Neutrophil (primary cell): ENCODE data around the gene CYP26B1.

Experiments
- H3K27ac ChIP-seq: fragments of 200-600 bp; sonication (generic); 2 replicates; pipeline ENCODE4 v1.5.1; 2016; ENCODE audit warnings: mild to moderate bottlenecking, moderate library complexity
- H3K27me3 ChIP-seq: fragments of 200-600 bp; sonication (generic); 2 replicates; pipeline ENCODE4 v1.6.0; 2016; ENCODE audit warnings: mild to moderate bottlenecking
- H3K36me3 ChIP-seq: fragments of 200-600 bp; sonication (generic); 2 replicates; pipeline ENCODE4 v1.5.1; 2017
- H3K4me1 ChIP-seq, 2 experiments: fragments of 200-600 bp in 1 of 2; sonication (generic) in 1 of 2; 1 replicate in 1 of 2; 2 replicates in 1 of 2; pipeline versions ENCODE4 v1.5.1 to v1.6.1; 2013 to 2016; ENCODE audit warnings: low read depth in 1 of 2, low read length in 1 of 2, mild to moderate bottlenecking in 1 of 2, moderate library complexity in 1 of 2; ENCODE audit not compliant: control insufficient read depth in 1 of 2, insufficient read depth in 1 of 2
- H3K4me3 ChIP-seq, 2 experiments: fragments of 200-600 bp in 1 of 2; sonication (generic) in 1 of 2; 1 replicate in 1 of 2; 2 replicates in 1 of 2; pipeline ENCODE4 v1.5.1; 2013 to 2016; ENCODE audit warnings: low read depth in 1 of 2, low read length in 1 of 2, mild to moderate bottlenecking in 1 of 2, moderate library complexity in 1 of 2
- H3K9me3 ChIP-seq: fragments of 200-600 bp; sonication (generic); 2 replicates; pipeline ENCODE4 v1.5.1; 2016
- TF ChIP-seq, protein P1 (sequence below): fragments of 200-600 bp; sonication (generic); IDR thresholded peaks from 2 replicates; pipeline ENCODE4 v1.5.1; 2016; ENCODE audit warnings: antibody characterized with exemption

CYP26B1 gene

GRCh38 chr2:72162574-72162973 is 14.9 kb upstream of the CYP26B1 start:
- TF ChIP-seq, protein P1, sequence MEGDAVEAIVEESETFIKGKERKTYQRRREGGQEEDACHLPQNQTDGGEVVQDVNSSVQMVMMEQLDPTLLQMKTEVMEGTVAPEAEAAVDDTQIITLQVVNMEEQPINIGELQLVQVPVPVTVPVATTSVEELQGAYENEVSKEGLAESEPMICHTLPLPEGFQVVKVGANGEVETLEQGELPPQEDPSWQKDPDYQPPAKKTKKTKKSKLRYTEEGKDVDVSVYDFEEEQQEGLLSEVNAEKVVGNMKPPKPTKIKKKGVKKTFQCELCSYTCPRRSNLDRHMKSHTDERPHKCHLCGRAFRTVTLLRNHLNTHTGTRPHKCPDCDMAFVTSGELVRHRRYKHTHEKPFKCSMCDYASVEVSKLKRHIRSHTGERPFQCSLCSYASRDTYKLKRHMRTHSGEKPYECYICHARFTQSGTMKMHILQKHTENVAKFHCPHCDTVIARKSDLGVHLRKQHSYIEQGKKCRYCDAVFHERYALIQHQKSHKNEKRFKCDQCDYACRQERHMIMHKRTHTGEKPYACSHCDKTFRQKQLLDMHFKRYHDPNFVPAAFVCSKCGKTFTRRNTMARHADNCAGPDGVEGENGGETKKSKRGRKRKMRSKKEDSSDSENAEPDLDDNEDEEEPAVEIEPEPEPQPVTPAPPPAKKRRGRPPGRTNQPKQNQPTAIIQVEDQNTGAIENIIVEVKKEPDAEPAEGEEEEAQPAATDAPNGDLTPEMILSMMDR: no peak
- peaks cover 0 to 3% of the 10 kb centered on the region in 2 experiments for H3K4me1 ChIP-seq
- H3K4me3 ChIP-seq: no peak overlapping the region
- no peak overlapping the region for H3K27ac ChIP-seq
- no peaks in the 10 kb centered on the region for H3K36me3 ChIP-seq
- peaks cover 49% of the 10 kb centered on the region for H3K27me3 ChIP-seq
- H3K9me3 ChIP-seq: no peaks in the 10 kb centered on the region

- Histone ChIP-seq H3K36me3 (no peaks in the 10 kb centered on the region), H3K27ac (no peak overlapping the region), H3K9me3 (no peaks in the 10 kb centered on the region), H3K27me3 (peaks cover 77% of the 10 kb centered on the region), H3K4me3 (no peak overlapping the region), H3K4me1 (no peaks in the 10 kb centered on the region)
- TF ChIP-seq, protein P1: no peak
These were observed 11.7 kb upstream of the CYP26B1 start for GRCh38 chr2:72159211-72159993.

DNA sequence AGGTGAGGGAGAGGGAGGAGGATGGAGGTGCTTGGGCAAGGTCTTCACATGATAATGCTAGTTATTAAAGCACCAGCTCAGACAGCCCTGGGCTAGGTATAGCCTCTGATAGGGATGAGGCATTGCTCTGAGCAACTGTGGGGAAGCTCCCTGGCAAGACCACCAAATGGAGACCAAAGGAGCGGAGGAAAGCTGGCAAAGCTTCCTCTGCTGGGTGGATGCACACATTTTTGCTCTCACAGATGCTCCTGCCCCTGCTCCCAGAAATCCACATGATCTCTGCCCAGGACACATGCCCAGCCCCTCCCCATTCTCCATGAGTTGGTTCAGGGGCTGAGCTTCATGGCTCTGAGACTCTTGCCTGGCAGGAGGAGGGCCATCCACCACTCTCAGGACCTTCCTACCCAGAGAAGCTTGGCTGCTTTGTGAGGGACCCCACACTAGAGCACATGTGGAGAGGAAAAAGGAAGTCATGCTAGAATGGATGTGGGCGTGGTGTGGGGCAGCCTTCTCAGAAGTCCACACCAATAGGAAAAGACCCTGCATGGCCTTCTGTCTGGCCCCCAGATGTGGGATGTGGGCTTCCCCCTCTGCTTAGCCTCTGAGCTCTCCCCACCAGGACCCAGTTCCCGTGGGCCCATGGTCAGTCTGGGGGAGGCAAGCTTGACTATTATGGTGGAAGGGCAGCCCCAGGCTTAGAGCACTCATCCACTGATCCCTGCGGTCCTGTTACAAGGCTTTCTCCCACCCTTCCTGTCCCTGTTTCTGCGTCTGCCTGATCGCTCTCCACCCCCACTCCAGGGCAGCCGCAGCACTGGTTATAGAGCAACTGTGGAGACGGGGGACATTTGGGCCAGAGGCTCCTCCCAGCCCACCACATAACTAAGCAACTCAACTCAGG is 10.5 kb upstream of the CYP26B1 start:
- no peak overlapping the region for H3K4me3 ChIP-seq
- peaks cover 79% of the 10 kb centered on the region for H3K27me3 ChIP-seq
- H3K36me3 ChIP-seq: no peaks in the 10 kb centered on the region
- no peaks in the 10 kb centered on the region for H3K9me3 ChIP-seq
- H3K27ac ChIP-seq: no peak overlapping the region
- no peaks in the 10 kb centered on the region for H3K4me1 ChIP-seq
- TF ChIP-seq, protein P1: no peak

- peaks cover 79% of the 10 kb centered on the region for H3K27me3 ChIP-seq
- H3K4me1 ChIP-seq: no peaks in the 10 kb centered on the region
- no peaks in the 10 kb centered on the region for H3K36me3 ChIP-seq
- no peak overlapping the region for H3K27ac ChIP-seq
- H3K4me3 ChIP-seq: no peak overlapping the region
- no peaks in the 10 kb centered on the region for H3K9me3 ChIP-seq
- TF ChIP-seq, protein P1: no peak
These were observed 9.2 kb upstream of the CYP26B1 start for GRCh38 chr2:72156872-72157271.

GRCh38 chr2:72155737-72156136 is 8.1 kb upstream of the CYP26B1 start:
- TF ChIP-seq, protein P1: no peak
- Histone ChIP-seq H3K27ac (no peak overlapping the region), H3K27me3 (peaks cover 79% of the 10 kb centered on the region), H3K36me3 (no peaks in the 10 kb centered on the region), H3K4me3 (no peak overlapping the region), H3K4me1 (no peaks in the 10 kb centered on the region), H3K9me3 (no peaks in the 10 kb centered on the region)
